KMS-11 (cell line): Measurements from ENCODE around the gene IER3.
A peak's percentile ranks its signal among the peaks of the same experiment; 100 is the strongest.
"Not testable (repeated sequence)": the region's sequence is repeated elsewhere in the genome, so short reads cannot be mapped to it uniquely, and the experiment has no call there.

Experiments used
- H2AFZ ChIP-seq: fragments of 200-600 bp; sonication (generic); 2 replicates; pipeline ENCODE4 v1.6.1; 2016; ENCODE audit warnings: antibody characterized with exemption, mixed run types, low read depth
- H3K27ac ChIP-seq: fragments of 200-600 bp; sonication (generic); 2 replicates; pipeline ENCODE4 v1.6.1; 2016; ENCODE audit warnings: mild to moderate bottlenecking, mixed run types
- H3K27me3 ChIP-seq: fragments of 200-600 bp; sonication (generic); 2 replicates; pipeline ENCODE4 v1.6.1; 2017; ENCODE audit warnings: mild to moderate bottlenecking, low read depth, mixed run types, moderate library complexity; ENCODE audit not compliant: insufficient read depth
- H3K36me3 ChIP-seq: fragments of 200-600 bp; sonication (generic); 2 replicates; pipeline ENCODE4 v1.6.1; 2017; ENCODE audit warnings: mild to moderate bottlenecking, mixed run types; ENCODE audit not compliant: insufficient read depth
- H3K4me1 ChIP-seq: fragments of 200-600 bp; sonication (generic); 2 replicates; pipeline ENCODE4 v1.6.1; 2016; ENCODE audit warnings: mild to moderate bottlenecking, low read depth, mixed run types; ENCODE audit not compliant: poor library complexity, severe bottlenecking
- H3K4me2 ChIP-seq: fragments of 200-600 bp; sonication (generic); 2 replicates; pipeline ENCODE4 v1.7.0; 2016; ENCODE audit warnings: mild to moderate bottlenecking, mixed run types
- H3K4me3 ChIP-seq: fragments of 200-600 bp; sonication (generic); IDR thresholded peaks from 2 replicates; pipeline ENCODE4 v1.6.1; 2017; ENCODE audit warnings: low read depth, low read length, mixed read lengths; ENCODE audit not compliant: insufficient read depth
- H3K79me2 ChIP-seq: fragments of 200-600 bp; sonication (generic); 2 replicates; pipeline ENCODE4 v1.6.1; 2016; ENCODE audit warnings: low read depth, mixed run types; ENCODE audit not compliant: insufficient read depth
- H3K9ac ChIP-seq: fragments of 200-600 bp; sonication (generic); 2 replicates; pipeline ENCODE4 v1.6.1; 2016; ENCODE audit warnings: mild to moderate bottlenecking, mixed run types
- H4K20me1 ChIP-seq: fragments of 200-600 bp; sonication (generic); 2 replicates; pipeline ENCODE4 v1.6.1; 2016; ENCODE audit warnings: mild to moderate bottlenecking, mixed run types; ENCODE audit not compliant: insufficient read depth
- TF ChIP-seq, protein P1 (sequence below): fragments of 200-600 bp; sonication (generic); conservative IDR thresholded peaks from 2 replicates; pipeline ENCODE4 v1.6.1; 2017; ENCODE audit warnings: low read depth, mild to moderate bottlenecking, antibody characterized with exemption, low read length, moderate library complexity, mixed read lengths

Gene IER3

DNA sequence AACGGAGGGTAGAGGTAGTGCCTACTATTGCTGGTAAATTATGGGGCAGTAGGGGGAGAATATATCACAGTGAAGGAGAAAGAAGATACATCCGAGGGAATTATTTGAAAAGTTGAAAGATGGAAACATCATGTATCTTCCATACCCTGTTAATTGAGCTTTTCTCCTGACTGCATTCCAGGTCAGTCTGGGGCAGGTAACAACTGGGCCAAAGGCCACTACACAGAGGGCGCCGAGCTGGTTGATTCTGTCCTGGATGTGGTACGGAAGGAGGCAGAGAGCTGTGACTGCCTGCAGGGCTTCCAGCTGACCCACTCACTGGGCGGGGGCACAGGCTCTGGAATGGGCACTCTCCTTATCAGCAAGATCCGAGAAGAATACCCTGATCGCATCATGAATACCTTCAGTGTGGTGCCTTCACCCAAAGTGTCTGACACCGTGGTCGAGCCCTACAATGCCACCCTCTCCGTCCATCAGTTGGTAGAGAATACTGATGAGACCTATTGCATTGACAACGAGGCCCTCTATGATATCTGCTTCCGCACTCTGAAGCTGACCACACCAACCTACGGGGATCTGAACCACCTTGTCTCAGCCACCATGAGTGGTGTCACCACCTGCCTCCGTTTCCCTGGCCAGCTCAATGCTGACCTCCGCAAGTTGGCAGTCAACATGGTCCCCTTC is 21.0 kb downstream of the IER3 start:
- H3K4me3 ChIP-seq, H3K9ac ChIP-seq, H2AFZ ChIP-seq, H3K27me3 ChIP-seq: not testable (repeated sequence)
- Histone ChIP-seq H3K4me1 (peaks cover 43% of the 10 kb centered on the region), H3K27ac (peak overlapping the region; percentile 73), H3K36me3 (peaks cover 23% of the 10 kb centered on the region; the same call in 1 of the 2 replicates), H3K4me2 (peak overlapping the region; percentile 81), H4K20me1 (peaks cover 36% of the 10 kb centered on the region), H3K79me2 (peaks cover 46% of the 10 kb centered on the region)

DNA sequence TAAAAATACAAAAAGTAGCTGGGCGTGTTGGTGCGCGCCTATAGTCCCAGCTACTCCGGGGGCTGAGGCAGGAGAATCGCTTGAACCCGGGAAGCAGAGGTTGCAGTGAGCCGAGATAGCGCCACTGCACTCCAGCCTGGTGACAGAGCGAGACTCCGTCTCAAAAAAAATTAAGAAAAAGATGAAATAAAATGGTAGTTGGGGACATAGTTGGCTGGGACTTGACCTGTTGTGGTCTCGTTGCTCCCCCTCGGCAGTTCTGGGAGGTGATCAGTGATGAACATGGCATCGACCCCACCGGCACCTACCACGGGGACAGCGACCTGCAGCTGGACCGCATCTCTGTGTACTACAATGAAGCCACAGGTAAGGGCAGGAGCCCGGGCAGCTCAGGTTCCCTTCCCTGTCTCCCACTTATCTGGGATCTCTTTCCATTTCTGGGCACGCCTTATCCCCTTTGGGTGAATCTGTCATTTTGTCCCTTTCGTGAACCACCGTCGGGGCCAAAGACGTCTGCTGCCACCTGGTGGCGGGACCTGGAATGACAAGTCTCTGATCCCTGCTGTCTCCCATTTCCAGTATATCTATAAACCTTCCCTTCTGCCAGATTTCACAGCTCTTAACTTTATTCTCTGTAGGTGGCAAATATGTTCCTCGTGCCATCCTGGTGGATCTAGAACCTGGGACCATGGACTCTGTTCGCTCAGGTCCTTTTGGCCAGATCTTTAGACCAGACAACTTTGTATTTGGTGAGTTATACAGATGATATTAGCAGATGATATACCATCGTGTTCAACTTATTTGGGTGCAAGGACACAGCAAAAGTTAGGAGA is 21.9 kb downstream of the IER3 start:
- peak overlapping the region; percentile 73 for H3K27ac ChIP-seq

DNA sequence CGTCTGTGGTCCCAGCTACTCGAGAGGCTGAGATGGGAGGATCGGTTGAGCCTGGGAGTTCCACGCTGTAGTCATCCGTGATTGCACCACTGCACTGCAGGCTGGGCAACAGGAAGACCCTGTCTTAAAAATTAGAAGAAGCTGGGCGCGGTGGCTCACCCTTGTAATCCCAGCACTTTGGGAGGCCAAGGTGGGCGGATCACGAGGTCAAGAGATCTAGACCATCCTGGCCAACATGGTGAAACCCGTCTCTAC is 22.4 kb downstream of the IER3 start:
- not testable (repeated sequence) for H3K27me3 ChIP-seq, H3K4me3 ChIP-seq, H2AFZ ChIP-seq
- Histone ChIP-seq H3K4me1 (peaks cover 51% of the 10 kb centered on the region), H3K36me3 (peaks cover 23% of the 10 kb centered on the region; the same call in 1 of the 2 replicates), H4K20me1 (peaks cover 36% of the 10 kb centered on the region), H3K9ac (peak overlapping the region; percentile 99), H3K27ac (peak overlapping the region; percentile 73), H3K79me2 (peaks cover 50% of the 10 kb centered on the region), H3K4me2 (peak overlapping the region; percentile 81)

More for the DNA sequence above, 21.9 kb downstream of the IER3 start:
- Histone ChIP-seq H3K79me2 (peaks cover 50% of the 10 kb centered on the region), H3K4me1 (peaks cover 51% of the 10 kb centered on the region), H4K20me1 (peaks cover 36% of the 10 kb centered on the region), H3K36me3 (peaks cover 23% of the 10 kb centered on the region; the same call in 1 of the 2 replicates), H3K4me3 (no peak overlapping the region), H3K4me2 (peak overlapping the region; percentile 81), H2AFZ (no peak overlapping the region), H3K27me3 (no peaks in the 10 kb centered on the region), H3K9ac (peak overlapping the region; percentile 99)
- TF ChIP-seq, protein P1, sequence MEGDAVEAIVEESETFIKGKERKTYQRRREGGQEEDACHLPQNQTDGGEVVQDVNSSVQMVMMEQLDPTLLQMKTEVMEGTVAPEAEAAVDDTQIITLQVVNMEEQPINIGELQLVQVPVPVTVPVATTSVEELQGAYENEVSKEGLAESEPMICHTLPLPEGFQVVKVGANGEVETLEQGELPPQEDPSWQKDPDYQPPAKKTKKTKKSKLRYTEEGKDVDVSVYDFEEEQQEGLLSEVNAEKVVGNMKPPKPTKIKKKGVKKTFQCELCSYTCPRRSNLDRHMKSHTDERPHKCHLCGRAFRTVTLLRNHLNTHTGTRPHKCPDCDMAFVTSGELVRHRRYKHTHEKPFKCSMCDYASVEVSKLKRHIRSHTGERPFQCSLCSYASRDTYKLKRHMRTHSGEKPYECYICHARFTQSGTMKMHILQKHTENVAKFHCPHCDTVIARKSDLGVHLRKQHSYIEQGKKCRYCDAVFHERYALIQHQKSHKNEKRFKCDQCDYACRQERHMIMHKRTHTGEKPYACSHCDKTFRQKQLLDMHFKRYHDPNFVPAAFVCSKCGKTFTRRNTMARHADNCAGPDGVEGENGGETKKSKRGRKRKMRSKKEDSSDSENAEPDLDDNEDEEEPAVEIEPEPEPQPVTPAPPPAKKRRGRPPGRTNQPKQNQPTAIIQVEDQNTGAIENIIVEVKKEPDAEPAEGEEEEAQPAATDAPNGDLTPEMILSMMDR: peak; percentile 98

DNA sequence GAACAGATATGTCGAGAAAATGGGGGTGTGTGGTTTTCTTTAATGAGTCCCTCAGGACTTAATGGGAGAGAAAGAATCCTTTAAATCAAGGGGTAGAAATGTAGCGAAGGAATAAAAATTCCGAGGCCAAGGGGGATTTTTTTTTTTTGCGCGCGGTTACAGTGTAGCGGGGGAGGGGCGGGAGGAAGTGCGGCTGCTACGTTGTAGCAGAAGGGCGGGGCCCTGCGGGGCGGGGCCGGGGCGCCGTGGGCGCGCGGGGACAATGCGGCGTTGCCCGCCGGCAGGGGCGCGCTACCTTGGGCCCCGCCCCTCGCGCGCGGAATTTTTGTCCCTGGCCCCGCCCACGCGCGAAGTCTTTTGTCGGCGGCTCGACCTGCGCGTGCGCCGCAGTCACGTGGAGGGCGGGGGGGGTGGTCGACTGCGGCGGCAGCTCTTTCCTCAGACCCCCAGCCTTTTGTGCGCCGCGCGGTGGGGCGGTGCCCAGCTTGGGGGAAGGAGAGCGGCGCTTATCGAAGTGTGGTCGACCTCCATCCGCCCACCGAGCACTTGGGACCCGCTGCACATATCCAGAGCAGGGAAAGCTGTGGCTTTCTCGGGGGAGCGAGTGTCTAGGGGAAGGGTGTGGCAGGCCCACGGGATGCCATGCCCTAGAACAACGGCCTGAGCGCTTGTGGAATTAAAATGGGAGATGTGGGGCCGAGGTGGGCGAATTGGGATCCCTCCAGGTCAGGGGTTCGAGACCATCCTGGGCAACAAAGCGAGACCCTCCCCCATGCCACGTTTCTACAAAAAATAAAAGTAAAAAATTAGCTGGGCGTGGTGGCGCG is 22.9 kb downstream of the IER3 start:
- TF ChIP-seq, protein P1: no peak; the same call in 1 of the 2 replicates
- H3K9ac ChIP-seq: peak overlapping the region; percentile 99
- H3K36me3 ChIP-seq: peaks cover 23% of the 10 kb centered on the region; the same call in 1 of the 2 replicates
- no peaks in the 10 kb centered on the region for H3K27me3 ChIP-seq
- H3K27ac ChIP-seq: peak overlapping the region; percentile 96
- H2AFZ ChIP-seq: no peak overlapping the region
- H4K20me1 ChIP-seq: peaks cover 36% of the 10 kb centered on the region
- peaks cover 50% of the 10 kb centered on the region for H3K79me2 ChIP-seq
- peak overlapping the region; percentile 88 for H3K4me2 ChIP-seq
- peaks cover 52% of the 10 kb centered on the region for H3K4me1 ChIP-seq
- H3K4me3 ChIP-seq: no peak overlapping the region

DNA sequence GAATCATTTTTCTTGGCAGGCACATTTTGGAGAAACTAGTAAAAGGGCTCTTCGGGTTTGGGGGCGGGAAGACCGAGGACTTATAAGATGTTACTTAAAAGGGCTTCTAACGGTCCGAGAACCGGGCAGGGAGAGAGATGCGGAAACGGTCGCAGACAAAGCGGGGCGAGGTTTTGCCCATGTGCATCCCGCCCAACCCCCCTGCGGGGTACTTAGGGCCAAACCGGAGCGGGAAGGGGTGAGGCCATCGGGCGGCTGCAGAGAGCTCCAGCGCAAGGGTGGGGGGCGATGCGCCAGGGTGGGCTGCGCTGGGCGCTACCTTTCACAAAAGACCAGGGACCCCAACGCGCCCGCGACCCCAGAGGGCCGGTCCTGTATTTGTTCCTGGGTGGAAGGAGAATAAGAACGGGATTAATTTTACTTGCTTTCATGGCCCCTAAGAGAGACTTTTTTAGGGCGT is 23.6 kb downstream of the IER3 start:
- Histone ChIP-seq H3K27me3 (no peaks in the 10 kb centered on the region), H3K4me1 (peaks cover 59% of the 10 kb centered on the region), H3K36me3 (peaks cover 23% of the 10 kb centered on the region; the same call in 1 of the 2 replicates), H2AFZ (no peak overlapping the region), H3K79me2 (peaks cover 56% of the 10 kb centered on the region), H3K9ac (peak overlapping the region; percentile 99), H4K20me1 (peaks cover 36% of the 10 kb centered on the region), H3K4me3 (no peak overlapping the region), H3K27ac (peak overlapping the region; percentile 96), H3K4me2 (peak overlapping the region; percentile 88)
- TF ChIP-seq, protein P1: no peak
